Cardiac muscle cell (in vitro differentiated cells and primary cell): Measurements from ENCODE around the gene GNG13. TPM values are rescaled to one million over a fixed set of nuclear protein-coding genes. Genes with fewer than 3 reads are reported as not detected.
A peak's percentile ranks its signal among the peaks of the same experiment; 100 is the strongest.

Source experiments
- DNase-seq, 2 donors: peaks; one replicate each; pipeline versions ENCODE4 v3.0.0 to v3.0.0-alpha.2; 2010 to 2017; ENCODE audit warnings: low read depth in 1 of 2, low spot score in 1 of 2
- H3K27ac ChIP-seq: fragments of 200-600 bp; sonication (generic); 2 replicates; pipeline ENCODE4 v1.5.1; 2016
- H3K27me3 ChIP-seq: fragments of 200-600 bp; sonication (generic); 2 replicates; pipeline ENCODE4 v1.6.0; 2016; ENCODE audit warnings: control low read depth
- H3K36me3 ChIP-seq: fragments of 200-600 bp; sonication (generic); 2 replicates; pipeline ENCODE4 v1.5.1; 2016; ENCODE audit warnings: control low read depth
- H3K4me1 ChIP-seq: fragments of 200-600 bp; sonication (generic); 2 replicates; pipeline ENCODE4 v1.8.1; 2017; ENCODE audit warnings: low read depth, mild to moderate bottlenecking, mixed run types
- H3K4me3 ChIP-seq: fragments of 200-600 bp; sonication (generic); 2 replicates; pipeline ENCODE4 v1.5.1; 2016; ENCODE audit warnings: mild to moderate bottlenecking
- H3K9me3 ChIP-seq: fragments of 200-600 bp; sonication (generic); 2 replicates; pipeline ENCODE4 v1.5.1; 2017; ENCODE audit warnings: low read depth, mild to moderate bottlenecking, control low read depth
- polyA plus RNA-seq: library from polyadenylated mRNA; unstranded; fragments of >200 nt; fragmentation: Nextera tagmentation; extraction: Ambion mirVana; gene quantifications from 2 replicates; pipeline ENCODE4 v1.2.1, GENCODE V29; 2016
- total RNA-seq: library from RNA; depleted of rRNA; stranded (reverse); fragments of >200 nt; gene quantifications from 2 replicates; pipeline ENCODE4 v1.2.3, GENCODE V29; 2016
- TF ChIP-seq, protein P1 (sequence below): IDR thresholded peaks from 2 replicates; pipeline ENCODE4 v1.5.1; 2012; ENCODE audit warnings: low read depth, mild to moderate bottlenecking, low read length

The GNG13 gene
- total and polyA plus RNA-seq, 2 experiments from 2014 or later, result 0.79 TPM; not detected in 1

DNA sequence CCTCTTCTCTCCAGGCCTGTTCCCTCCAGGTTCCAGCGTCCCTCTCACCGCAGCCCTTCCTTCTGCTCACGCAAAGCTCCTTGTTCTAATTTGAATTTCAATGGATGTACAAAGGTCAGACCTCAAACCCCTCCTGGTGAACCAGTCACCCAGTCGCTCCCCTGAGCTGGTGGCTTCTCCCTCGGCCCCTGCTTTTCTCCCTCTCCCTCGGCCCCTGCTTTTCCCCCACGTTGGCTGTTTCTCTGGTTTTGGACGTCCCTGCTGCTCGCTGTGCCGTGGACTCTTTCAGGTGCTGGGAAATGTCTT, 48.6 kb downstream of the GNG13 start:
- no peak overlapping the region for H3K27ac ChIP-seq
- TF ChIP-seq, protein P1, sequence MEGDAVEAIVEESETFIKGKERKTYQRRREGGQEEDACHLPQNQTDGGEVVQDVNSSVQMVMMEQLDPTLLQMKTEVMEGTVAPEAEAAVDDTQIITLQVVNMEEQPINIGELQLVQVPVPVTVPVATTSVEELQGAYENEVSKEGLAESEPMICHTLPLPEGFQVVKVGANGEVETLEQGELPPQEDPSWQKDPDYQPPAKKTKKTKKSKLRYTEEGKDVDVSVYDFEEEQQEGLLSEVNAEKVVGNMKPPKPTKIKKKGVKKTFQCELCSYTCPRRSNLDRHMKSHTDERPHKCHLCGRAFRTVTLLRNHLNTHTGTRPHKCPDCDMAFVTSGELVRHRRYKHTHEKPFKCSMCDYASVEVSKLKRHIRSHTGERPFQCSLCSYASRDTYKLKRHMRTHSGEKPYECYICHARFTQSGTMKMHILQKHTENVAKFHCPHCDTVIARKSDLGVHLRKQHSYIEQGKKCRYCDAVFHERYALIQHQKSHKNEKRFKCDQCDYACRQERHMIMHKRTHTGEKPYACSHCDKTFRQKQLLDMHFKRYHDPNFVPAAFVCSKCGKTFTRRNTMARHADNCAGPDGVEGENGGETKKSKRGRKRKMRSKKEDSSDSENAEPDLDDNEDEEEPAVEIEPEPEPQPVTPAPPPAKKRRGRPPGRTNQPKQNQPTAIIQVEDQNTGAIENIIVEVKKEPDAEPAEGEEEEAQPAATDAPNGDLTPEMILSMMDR, result no peak
- no peaks in the 10 kb centered on the region for H3K36me3 ChIP-seq
- peaks cover 3% of the 10 kb centered on the region for H3K4me1 ChIP-seq
- DNase-seq, result no peak
- H3K9me3 ChIP-seq, result no peaks in the 10 kb centered on the region
- H3K27me3 ChIP-seq, result no peaks in the 10 kb centered on the region
- no peak overlapping the region for H3K4me3 ChIP-seq

DNA sequence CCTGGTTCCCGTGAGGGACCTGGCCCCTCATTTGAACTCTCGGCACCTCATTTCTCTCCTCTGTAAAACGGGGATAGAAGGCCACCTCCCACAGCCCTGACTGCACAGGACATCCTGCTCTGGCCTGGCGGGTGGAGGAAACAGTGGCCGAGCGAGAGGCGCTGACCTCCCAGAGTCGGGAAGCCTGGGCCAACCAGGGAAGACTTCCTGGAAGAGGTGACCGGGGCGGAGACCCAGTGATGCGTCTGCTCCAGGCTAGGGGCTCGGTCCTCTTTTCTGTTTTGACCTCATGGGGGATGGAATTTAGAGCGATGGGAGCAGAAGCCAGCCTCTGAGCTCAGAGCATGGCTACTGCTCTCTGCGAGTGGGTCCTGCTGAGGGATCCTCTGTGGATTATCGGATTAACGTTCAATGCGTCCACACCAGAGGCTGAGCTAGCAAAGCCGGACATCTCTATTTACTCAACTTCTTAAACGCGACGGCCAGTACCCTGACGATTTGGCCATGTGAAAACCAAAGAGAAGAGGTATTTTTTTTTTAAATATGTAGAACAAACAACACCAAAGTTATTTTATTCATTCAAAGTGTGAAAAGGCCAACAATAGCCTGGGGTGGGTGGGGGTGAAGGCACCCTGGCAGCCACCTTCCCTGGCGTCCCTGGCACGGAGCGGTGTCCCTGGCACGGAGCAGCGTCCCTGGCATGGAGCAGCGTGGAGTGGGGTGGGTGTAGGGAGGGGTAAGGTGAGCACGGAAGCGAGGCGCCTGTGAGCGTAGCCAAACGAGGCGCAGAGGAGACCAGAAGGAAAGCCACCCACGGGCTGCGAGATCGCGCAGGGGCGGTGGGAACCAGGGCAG, 49.2 kb downstream of the GNG13 start:
- TF ChIP-seq, protein P1, result no peak
- H3K4me1 ChIP-seq, result peaks cover 3% of the 10 kb centered on the region
- no peak for DNase-seq
- H3K27ac ChIP-seq, result peak overlapping the region; percentile 66
- no peaks in the 10 kb centered on the region for H3K27me3 ChIP-seq
- H3K36me3 ChIP-seq, result no peaks in the 10 kb centered on the region
- H3K9me3 ChIP-seq, result no peaks in the 10 kb centered on the region
- H3K4me3 ChIP-seq, result no peak overlapping the region

DNA sequence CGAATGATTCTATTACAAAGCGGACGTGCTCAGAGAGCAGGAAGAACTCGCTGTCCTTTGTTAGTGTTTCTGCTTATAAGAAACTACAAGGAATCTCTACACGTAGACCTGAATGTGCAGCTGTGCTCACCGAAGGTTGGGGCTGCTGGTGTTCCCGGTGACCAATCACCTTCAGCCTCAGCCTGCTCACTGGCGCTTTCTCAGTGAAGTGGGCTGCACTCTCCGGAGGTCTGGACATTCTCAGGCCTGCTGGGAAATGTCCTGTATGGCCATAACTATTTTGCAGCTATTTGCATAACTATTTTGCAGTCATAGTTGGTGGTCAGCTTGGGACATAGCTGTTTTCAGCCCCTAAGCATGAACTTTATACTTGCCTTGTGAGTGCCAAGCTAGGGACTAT, 50.0 kb downstream of the GNG13 start:
- H3K27me3 ChIP-seq, result no peaks in the 10 kb centered on the region
- DNase-seq, result peak in 1 of 2 donors; percentile 64
- no peak overlapping the region for H3K4me3 ChIP-seq
- H3K36me3 ChIP-seq, result no peaks in the 10 kb centered on the region
- H3K4me1 ChIP-seq, result peaks cover 3% of the 10 kb centered on the region
- peak overlapping the region; percentile 66 for H3K27ac ChIP-seq
- TF ChIP-seq, protein P1, result no peak
- no peaks in the 10 kb centered on the region for H3K9me3 ChIP-seq

DNA sequence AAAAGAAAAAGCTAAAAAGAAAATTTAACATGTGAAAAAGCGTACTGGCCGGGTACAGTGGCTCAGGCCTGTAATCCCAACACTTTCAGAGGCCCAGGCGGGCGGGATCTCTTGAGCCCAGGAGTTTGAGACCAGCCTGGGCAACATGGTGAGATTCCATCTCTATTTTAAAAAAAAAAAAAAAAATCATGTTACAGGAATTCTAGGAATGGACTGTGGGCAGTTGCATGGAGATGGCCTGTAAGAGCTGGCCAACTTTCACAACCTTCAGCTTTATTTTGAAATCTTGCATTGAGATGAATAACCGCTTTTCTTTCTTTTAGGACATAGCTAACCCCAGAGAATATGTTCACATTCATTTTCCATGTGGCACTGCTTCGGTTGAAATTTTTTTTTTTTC, 51.5 kb downstream of the GNG13 start:
- no peak overlapping the region for H3K27ac ChIP-seq
- no peak overlapping the region for H3K4me3 ChIP-seq
- H3K36me3 ChIP-seq, result no peaks in the 10 kb centered on the region
- peaks cover 3% of the 10 kb centered on the region for H3K4me1 ChIP-seq
- DNase-seq, result peak in 1 of 2 donors; percentile 90
- TF ChIP-seq, protein P1, result no peak
- no peaks in the 10 kb centered on the region for H3K27me3 ChIP-seq
- no peaks in the 10 kb centered on the region for H3K9me3 ChIP-seq

Other genes with a start within 250 kb of the GNG13 start
- 0.14 and 0.66 TPM in 2 replicates for gene PRR35, start 240.3 kb downstream of the GNG13 start, total RNA-seq
- 0.40 TPM in 1 of 2 replicates, not detected in the other for gene PRR35, start 240.3 kb downstream of the GNG13 start, polyA plus RNA-seq
- 3.6 and 3.9 TPM in 2 replicates for gene NHLRC4, start 233.7 kb downstream of the GNG13 start, total RNA-seq
- gene NHLRC4, start 233.7 kb downstream of the GNG13 start, polyA plus RNA-seq, result 2.2 and 2.6 TPM in 2 replicates
- 124 and 126 TPM in 2 replicates for gene PIGQ, start 230.8 kb downstream of the GNG13 start, total RNA-seq
- 89.2 and 110 TPM in 2 replicates for gene PIGQ, start 230.8 kb downstream of the GNG13 start, polyA plus RNA-seq
- 40.7 and 45.9 TPM in 2 replicates for gene RAB40C, start 210.7 kb downstream of the GNG13 start, total RNA-seq
- gene RAB40C, start 210.7 kb downstream of the GNG13 start, polyA plus RNA-seq, result 30.8 and 36.9 TPM in 2 replicates
- 85.8 and 125 TPM in 2 replicates for gene WFIKKN1, start 169.7 kb downstream of the GNG13 start, total RNA-seq
- 79.6 and 105 TPM in 2 replicates for gene WFIKKN1, start 169.7 kb downstream of the GNG13 start, polyA plus RNA-seq
- gene METTL26, start 164.4 kb downstream of the GNG13 start, total RNA-seq, result 196 and 201 TPM in 2 replicates
- gene METTL26, start 164.4 kb downstream of the GNG13 start, polyA plus RNA-seq, result 153 and 181 TPM in 2 replicates
- 123 and 144 TPM in 2 replicates for gene MCRIP2, start 158.9 kb downstream of the GNG13 start, total RNA-seq
- 131 and 146 TPM in 2 replicates for gene MCRIP2, start 158.9 kb downstream of the GNG13 start, polyA plus RNA-seq
- gene WDR90, start 151.4 kb downstream of the GNG13 start, total RNA-seq, result 25.6 and 26.5 TPM in 2 replicates
- 28.1 and 32.3 TPM in 2 replicates for gene WDR90, start 151.4 kb downstream of the GNG13 start, polyA plus RNA-seq
- gene RHOT2, start 132.6 kb downstream of the GNG13 start, total RNA-seq, result 251 and 305 TPM in 2 replicates
- gene RHOT2, start 132.6 kb downstream of the GNG13 start, polyA plus RNA-seq, result 294 and 315 TPM in 2 replicates
- gene RHBDL1, start 125.1 kb downstream of the GNG13 start, total RNA-seq, result 3.6 and 12.9 TPM in 2 replicates
- 2.6 and 4.7 TPM in 2 replicates for gene RHBDL1, start 125.1 kb downstream of the GNG13 start, polyA plus RNA-seq
- gene STUB1, start 120.3 kb downstream of the GNG13 start, total RNA-seq, result 176 and 207 TPM in 2 replicates
- gene STUB1, start 120.3 kb downstream of the GNG13 start, polyA plus RNA-seq, result 219 and 269 TPM in 2 replicates
- gene JMJD8, start 116.4 kb downstream of the GNG13 start, total RNA-seq, result 105 and 134 TPM in 2 replicates
- 107 and 118 TPM in 2 replicates for gene JMJD8, start 116.4 kb downstream of the GNG13 start, polyA plus RNA-seq
- gene WDR24, start 110.3 kb downstream of the GNG13 start, total RNA-seq, result 17.6 and 23.3 TPM in 2 replicates
- gene WDR24, start 110.3 kb downstream of the GNG13 start, polyA plus RNA-seq, result 22.8 and 31.0 TPM in 2 replicates
- gene FBXL16, start 94.9 kb downstream of the GNG13 start, total RNA-seq, result 0.12 and 0.74 TPM in 2 replicates
- 0.59 and 1.4 TPM in 2 replicates for gene FBXL16, start 94.9 kb downstream of the GNG13 start, polyA plus RNA-seq
- gene METRN, start 85.6 kb downstream of the GNG13 start, total RNA-seq, result 93.9 and 186 TPM in 2 replicates
- 299 and 330 TPM in 2 replicates for gene METRN, start 85.6 kb downstream of the GNG13 start, polyA plus RNA-seq
- gene ANTKMT, start 79.6 kb downstream of the GNG13 start, total RNA-seq, result 55.1 and 62.5 TPM in 2 replicates
- 72.4 and 82.6 TPM in 2 replicates for gene ANTKMT, start 79.6 kb downstream of the GNG13 start, polyA plus RNA-seq
- gene CCDC78, start 74.3 kb downstream of the GNG13 start, total RNA-seq, result 9.7 and 16.5 TPM in 2 replicates
- 3.6 and 4.2 TPM in 2 replicates for gene CCDC78, start 74.3 kb downstream of the GNG13 start, polyA plus RNA-seq
- gene HAGHL, start 73.6 kb downstream of the GNG13 start, total RNA-seq, result 31.6 and 47.5 TPM in 2 replicates
- gene HAGHL, start 73.6 kb downstream of the GNG13 start, polyA plus RNA-seq, result 27.7 and 37.0 TPM in 2 replicates
- gene CIAO3, start 59.7 kb downstream of the GNG13 start, total RNA-seq, result 46.2 and 67.7 TPM in 2 replicates
- 43.3 and 72.2 TPM in 2 replicates for gene CIAO3, start 59.7 kb downstream of the GNG13 start, polyA plus RNA-seq
- gene MSLN, start 40.0 kb downstream of the GNG13 start, total RNA-seq, result 0.32 and 4.5 TPM in 2 replicates
- gene MSLN, start 40.0 kb downstream of the GNG13 start, polyA plus RNA-seq, result not detected in 2 replicates
- 32.2 and 36.1 TPM in 2 replicates for gene RPUSD1, start 12.4 kb downstream of the GNG13 start, total RNA-seq
- 27.0 and 34.3 TPM in 2 replicates for gene RPUSD1, start 12.4 kb downstream of the GNG13 start, polyA plus RNA-seq
- 57.4 and 107 TPM in 2 replicates for gene CHTF18, start 12.1 kb downstream of the GNG13 start, total RNA-seq
- gene CHTF18, start 12.1 kb downstream of the GNG13 start, polyA plus RNA-seq, result 43.6 and 58.5 TPM in 2 replicates
- gene LMF1, start 170.2 kb upstream of the GNG13 start, total RNA-seq, result 37.6 and 41.6 TPM in 2 replicates
- 18.8 and 39.0 TPM in 2 replicates for gene LMF1, start 170.2 kb upstream of the GNG13 start, polyA plus RNA-seq
- gene SOX8, start 181.0 kb upstream of the GNG13 start, total RNA-seq, result 9.2 and 13.7 TPM in 2 replicates
- 5.8 and 8.2 TPM in 2 replicates for gene SOX8, start 181.0 kb upstream of the GNG13 start, polyA plus RNA-seq